GM19452 (cell line): Measurements from ENCODE around the gene FBRSL1.

Source experiments
- ATAC-seq: cut with Tn5 transposase; IDR thresholded peaks from one replicate; pipeline ENCODE4 v1.9.1; 2021; ENCODE audit not compliant: unreplicated experiment

FBRSL1 gene

DNA sequence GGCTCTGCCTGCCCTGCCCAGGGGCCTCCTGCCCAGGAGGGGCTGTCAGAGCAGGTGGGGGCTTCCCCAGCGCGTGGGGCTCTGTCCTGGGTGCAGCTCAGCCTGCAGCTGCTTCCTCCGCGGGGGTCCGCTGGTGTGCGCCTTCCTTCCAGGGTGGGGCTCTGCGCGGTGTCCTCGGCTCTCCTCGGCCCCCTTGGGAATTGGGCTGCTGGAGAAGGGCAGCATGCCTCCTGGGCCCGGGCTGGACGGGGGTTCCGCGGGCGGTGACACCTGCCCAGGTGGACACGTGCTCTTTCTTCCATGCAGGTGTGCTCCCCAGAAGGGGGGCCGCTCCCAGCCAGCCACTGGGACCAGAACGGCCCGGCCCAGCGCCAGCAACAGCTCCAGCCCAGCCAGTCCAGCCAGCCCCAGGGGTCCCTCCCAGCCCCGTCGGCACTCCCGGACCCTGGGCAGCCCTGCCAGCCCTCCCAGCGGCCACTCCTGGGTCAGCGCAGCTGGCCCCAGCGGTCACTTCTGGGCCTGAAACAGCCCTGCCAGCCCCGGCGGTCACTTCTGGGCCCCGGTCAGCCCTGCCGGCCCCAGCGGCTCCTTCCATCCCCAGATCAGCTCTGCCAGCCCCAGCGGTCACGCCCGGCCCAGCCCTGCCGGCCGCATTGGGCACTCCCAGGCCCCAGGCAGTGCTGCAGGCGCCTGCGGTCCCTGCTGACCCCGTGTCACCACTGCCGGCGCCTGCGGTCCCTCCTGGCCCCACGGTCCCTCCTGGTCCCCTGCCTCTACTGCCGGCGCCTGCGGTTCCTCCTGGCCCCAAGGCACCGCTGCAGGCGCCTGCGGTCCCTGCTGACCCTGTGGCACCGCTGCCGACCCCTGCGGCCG is 19.1 kb downstream of the FBRSL1 start:
- ATAC-seq = no peak

DNA sequence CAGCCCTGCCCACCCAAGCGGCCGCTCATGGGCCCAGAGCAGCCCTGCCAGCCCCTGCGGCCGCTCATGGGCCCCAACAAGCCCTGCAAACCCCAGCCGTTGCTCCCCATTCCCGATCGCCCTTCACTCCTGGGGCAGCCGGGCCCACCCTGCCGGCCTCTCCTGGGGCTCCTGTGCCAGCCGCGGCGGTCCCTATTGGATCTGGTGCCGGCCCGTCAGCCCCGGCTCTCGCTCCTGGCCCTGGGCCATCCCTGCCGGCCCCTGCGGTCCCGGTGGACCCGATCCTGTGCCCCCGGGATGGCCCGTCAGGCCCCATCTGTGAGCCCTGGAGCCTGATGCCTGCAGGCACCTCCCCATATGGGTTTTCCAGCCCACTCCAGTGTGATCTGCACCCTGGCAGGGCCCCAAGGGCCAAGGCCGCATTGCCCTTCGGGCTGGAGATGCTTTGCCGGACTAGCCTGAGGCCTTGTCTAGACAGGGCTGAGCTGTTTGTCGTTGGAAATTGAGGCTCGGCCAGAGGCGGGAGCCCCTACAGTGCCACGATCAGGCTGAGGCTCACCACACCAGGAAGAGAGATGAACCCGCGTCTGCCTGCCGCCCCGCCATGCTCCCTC is 20.3 kb downstream of the FBRSL1 start:
- no peak for ATAC-seq

DNA sequence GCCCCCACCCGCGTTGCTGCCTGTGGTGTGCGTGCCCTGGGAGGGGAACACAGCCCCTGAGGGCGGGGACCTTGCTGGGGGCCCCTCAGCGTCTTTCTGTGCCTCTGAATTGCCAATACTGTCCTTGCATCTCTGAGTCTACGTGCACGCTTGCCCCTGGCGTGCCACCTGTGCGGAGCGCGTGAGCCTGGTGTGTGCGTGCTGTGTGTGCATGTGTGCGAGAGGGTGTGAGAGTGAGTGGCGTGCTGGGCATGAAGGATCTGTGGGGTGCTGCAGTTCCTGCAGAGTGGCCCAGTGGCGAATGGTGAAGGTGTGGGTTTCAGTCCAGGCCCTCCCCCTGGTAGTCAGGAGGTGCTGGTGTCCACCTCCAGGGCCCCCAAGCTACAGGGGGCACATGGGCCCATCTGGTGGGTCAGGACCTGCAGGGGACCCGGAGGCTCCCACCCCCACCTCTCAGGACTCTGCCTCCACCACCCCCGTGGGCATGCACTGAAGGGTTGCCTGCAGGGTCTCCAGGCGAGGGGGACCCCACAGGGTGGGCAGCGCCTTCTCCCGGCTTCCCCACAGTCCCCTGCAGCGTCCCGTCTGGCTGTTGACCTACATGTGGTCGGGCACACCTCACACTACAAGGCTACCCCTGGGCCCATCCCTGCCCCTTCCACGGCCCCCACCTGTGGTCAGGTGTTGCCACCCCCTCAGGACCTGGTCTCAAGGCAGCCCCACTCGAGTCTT is 21.0 kb downstream of the FBRSL1 start:
- no peak for ATAC-seq

DNA sequence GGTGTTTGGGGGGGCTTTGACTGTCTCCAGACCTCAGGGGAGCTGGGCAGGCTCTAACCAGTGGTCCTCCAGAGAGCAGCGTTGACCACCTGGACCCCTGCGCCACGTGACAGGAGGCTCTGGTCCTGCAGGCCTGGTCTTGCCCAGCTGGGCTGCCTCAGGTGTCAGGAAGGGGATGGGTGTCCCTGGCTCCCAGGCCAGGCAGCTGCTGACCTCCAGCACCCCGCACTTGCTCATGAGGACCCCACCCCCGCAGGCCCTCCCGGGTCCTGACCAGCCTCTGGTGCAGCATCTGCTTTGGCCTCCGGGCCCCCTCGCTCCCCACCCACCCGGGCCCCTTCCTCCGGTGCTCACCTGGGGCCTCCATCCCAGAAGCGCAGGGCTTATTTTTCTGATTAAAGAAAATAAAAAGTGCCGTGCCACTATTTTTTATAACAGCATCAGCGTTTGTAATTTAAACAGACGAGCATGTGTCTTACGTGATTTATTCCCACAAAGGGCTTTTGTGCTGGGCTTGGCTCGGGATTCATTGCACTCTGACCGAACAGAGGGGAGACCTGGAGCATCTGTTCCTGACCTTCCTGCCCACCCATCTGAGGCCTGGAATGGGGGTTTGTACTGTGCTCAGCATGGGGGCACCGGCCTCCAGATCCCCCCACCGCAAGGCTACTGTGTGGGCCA is 21.7 kb downstream of the FBRSL1 start:
- no peak for ATAC-seq

DNA sequence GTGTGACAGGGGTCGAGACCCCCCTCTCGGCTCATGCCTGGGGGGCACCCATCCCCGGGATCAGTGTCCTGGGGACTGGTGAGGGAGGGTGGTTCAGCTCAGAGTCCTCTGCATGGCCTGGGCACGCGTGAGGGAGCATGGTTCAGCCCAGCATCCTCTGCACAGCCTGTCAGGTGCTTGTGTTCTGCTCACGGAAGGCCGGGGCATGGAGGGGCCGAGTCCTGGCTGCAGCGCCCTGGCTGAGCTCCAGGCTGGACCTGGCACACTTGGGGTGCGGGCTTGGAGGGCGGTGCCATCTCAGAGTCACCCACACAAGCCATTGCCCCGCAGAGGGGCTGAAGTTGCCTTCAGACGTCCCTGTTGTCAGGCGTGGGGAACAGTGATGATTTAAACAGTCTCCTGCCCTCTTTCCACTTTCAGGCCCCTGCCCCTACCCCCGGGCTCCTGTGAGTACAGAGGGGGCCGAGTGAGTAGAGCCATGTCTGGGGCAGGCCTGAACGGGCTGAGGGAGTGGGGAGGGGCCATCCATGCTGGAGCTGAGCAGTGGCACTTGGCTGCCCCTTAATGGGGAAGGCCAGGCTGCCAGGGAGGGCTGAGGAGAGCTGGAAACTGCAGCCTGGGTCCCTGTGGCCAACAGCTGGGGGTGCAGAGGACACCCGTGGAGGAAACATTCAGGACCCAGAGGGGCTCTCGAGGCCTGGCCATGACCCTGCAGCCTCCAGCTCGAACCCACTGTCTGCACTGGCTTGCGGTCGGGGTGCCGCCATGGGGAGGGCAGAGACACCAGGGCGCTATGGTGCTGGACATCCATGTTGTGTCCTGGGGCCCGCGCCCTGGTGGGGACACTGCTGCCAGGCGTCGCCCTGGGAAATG is 22.5 kb downstream of the FBRSL1 start:
- no peak for ATAC-seq

DNA sequence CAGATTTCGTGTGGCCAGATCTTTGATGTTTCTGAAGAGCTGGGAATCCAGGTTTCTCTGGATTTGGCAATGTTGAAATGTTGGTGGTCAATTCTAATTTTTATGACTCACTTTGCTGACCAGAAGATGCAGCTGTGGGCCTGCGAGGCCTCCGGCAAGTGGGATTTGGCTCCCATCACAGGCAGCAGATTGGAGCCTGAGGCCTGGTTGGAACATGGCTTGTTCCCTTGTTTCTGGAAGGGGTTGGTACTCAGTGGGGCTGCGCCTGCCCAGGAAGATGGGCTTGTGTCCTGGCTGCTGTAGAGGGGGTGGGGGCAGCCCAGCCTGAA is 23.1 kb downstream of the FBRSL1 start:
- ATAC-seq = no peak

DNA sequence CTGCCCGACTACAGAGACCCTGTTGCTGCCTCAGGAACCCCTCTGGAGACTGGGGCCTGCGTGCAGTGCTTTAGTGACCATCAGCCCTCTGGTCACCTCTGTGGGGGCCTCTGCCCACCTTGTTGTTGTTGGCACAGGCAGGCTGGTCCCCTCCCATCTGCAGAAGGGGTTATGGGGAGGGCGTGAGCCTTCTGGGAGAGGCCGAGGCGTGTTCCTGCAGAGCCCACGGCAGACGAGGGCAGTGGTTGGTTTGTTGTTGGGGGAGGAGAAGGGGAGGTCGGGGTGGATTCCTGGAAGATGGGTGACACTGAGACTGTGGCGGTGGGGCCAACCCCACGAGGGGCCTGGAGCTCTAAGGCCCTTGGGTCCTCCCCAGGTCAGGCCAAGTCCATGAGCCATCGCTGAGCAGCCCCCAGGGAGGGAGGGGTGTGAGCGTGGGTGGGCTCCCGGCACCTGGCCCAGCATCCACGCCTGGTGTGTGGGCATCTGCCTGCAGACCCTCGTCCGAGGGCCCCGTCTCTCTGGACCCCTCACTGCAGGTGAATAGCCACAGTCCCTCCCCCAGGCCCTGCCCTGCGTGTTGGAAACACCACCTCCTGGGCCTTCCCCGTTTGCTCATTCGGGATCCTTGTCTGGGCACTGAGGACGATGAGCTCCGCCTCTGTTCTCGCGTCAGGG is 23.6 kb downstream of the FBRSL1 start:
- ATAC-seq = no peak

DNA sequence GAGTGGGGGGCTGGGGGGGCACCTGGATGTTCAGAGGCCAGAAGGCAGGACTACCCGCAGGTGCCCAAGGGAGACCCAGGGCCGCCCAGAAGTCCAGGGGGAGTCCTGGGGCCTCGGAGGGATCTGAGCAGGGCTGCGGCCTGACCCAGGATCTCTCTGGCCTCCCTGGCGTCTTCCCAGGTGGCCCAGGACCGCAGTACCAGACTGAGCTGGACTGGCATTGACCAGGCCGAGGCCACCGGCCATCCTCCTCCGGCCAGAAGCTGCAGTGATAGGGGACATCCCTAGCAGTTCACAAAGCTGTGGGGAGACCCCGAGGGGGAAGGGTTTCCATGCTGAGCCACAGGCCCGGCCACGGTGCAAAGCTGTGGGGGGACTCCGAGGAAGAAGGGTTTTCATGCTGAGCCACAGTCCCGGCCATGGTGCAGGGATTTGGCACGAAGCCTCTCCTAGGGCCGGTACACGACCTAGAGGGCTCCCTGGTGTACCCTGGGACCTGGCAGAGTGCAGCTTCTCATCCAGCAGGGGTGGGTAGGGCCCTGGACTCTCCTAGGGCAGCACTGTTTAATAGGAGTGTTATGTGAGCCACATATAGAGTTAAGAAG is 24.4 kb downstream of the FBRSL1 start:
- ATAC-seq = no peak

DNA sequence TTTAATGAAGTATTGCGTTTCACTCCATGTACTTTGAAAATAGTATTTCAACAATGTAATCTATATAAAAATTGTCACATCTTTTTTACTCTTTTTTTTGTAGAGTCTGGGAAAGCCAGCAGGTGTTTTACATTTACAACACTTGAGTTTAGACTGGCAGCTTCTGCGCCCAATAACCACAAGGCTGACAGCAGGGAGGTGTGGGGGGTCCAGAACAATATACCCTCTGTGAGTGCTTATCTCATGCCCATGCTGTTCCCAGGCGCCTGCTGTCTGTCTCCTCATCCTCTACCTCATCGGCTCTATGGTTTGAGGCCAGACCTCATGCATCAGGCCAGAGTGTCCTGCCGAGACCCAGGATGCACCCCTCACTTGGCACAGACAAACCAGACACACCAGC is 24.9 kb downstream of the FBRSL1 start:
- ATAC-seq = no peak

DNA sequence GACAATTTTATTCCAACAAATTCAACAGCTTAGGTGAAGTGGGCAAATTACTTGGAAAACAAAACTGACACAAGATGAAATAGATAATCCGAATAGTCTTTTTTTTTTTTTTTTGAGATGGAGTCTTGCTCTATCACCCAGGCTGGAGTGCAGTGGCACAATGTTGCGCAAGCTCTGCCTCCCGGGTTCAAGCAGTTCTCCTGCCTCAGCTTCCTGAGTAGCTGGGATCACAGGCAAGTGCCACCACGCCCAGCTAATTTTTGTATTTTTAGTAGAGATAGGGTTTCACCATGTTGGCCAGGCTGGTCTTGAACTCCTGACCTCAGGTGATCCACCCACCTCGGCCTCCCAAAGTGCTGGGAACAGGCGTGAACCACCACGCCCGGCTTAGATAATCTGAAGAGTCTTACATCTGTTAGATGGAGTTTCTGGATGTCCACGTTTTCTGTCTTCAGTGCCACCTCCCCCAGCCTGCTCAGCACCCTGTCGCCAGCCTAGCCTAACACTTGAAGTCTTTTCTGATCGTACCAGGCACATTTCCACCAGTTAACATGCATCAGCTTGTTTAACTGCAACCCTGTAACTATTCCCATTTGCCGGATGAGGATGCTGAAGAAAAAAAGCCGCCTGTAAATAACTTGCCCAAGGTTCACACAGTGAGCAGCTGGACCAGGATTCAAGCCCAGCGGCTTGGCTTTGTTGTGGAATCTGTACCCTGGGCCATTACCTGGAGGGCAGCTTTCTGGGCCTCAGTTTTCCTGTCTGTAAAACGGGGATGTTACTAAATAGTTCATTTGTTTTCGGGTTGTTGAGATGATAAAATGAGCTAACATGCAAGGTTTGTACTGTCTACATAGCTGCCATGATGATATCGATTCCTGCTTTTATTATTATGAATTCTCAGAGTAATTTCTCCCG is 26.4 kb downstream of the FBRSL1 start:
- ATAC-seq = no peak

DNA sequence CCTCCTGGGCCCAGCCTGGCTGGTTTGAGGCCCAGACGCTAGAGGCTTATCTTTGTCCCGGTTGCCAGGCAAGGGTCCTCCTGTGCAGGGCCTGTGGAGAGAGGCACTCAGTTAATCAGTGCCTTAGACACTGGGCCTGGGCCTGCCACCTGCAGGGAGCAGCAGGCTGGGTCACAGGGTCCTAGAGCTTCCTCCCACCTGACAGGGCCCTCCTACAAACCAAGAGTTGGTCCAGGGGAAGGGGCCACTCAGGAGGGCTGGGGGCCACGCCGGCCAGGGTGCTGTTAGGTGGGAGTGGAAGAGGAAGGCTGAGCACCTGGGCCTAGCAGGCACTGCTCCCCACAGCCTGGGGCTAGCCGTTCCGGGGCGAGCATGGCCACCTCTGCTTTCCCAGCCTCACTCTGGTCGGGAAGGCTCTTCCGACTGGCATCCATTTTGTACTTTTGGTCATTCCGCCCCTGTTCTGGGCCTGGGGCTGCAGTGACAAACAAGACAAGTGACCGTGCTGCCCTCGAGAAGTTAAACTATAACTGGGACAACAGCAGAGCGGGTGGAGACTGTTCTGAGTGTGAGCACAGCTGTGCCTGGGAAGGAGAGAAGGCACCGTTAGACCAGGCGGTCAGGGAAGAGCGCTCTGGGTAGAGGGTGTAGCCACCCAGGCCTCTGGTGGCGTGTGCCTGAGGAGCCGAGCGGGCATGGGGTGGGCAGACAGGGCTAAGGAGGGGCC is 27.2 kb downstream of the FBRSL1 start:
- no peak for ATAC-seq

DNA sequence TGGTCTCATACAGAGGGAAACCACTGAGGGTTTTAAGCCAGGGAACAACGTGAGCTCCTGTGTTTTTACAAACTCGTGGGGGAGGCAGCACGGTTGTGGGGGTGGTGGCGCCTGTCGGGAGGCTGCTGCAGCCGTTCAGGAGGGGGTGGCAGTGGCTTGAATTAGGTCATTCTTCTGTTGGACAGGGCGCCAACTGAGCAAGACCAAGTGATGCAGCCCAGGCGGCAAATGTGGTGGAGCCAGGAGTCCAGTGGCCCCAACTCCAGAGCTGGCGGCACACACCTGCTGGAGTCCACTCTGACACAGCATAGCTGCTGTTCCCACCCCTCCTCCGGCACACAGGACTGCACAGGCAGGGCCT is 27.8 kb downstream of the FBRSL1 start:
- ATAC-seq = no peak

DNA sequence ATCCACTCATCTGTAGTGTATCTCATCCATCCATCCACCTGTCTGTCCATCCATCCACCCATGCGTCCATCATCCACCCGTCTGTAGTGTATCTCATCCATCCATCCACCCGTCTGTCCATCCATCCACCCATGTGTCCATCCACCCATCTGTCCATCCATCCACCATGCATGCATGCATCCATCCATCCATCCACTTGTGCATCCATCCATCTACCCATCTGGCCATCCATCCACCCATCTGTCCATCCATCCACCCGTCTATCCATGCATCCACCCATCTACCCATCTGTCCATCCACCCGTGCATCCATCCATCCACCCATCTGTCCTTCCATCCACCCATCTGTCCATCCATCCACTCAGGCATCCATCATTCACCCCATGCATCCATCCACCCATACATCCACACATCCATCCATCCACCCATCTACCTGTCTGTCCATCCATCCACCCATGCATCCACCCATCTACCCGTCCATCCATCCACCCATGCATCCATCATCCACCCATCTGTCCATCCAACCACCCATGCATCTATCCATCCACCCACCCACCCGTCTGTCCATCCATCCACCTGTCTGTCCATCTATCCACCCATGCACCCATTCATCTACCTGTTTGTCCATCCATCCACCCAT is 28.5 kb downstream of the FBRSL1 start:
- no peak for ATAC-seq

DNA sequence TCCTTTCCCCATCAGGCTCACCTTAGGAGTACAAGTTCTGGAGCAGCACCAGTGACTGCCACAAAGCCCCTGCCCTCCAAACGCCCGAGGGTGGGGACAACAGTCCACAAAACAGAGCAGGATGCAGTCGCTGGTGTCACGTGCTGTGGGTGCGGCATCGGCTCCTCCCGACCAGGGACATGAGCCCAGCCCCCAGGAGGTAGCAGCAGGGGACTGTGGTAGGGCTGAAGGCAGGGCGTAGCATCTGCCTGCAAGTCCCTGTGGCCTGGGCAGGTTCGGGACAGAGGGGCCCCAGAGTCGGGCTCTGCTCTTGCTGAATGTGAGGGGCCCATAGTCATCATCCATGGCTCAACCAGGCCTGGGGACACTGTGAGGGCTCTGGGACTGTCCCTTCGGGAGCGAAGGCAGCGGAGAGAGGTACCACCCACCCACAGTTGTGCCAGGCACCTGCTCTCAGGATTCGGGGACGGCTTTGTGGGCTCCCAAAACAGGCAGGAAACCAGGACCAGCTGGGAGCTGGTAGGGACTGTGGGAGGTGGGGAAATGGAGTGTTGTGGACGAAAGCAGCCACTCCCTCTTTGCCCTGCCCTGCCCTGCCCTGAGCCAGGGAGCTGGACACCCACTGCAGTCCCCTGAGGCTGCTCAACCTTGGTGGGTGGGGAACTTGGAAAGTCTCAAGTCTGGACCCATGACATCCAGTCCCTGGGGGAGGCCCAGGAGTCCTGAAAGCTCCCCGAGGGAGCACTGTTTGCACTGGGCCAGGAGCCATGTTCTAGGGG is 30.7 kb downstream of the FBRSL1 start:
- no peak for ATAC-seq

DNA sequence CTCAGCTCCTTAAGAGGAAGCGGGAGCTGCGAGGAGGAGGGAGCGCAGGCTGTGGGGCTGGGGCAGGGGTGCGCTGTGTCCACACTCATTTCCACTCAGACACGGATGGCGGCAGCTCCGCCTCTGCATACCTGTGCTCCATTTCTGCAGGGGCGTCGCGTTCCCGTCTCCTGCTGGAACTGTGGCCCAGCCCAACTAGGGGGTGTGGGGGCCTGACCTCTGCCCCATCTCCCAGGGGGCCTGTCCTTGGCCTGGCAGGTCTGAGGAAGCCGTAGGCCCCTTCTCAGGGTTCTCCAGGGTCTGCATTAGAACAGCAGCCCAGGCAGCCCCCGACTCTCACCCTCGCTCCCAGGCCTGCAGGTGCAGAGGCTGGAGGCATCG is 31.2 kb downstream of the FBRSL1 start:
- no peak for ATAC-seq

DNA sequence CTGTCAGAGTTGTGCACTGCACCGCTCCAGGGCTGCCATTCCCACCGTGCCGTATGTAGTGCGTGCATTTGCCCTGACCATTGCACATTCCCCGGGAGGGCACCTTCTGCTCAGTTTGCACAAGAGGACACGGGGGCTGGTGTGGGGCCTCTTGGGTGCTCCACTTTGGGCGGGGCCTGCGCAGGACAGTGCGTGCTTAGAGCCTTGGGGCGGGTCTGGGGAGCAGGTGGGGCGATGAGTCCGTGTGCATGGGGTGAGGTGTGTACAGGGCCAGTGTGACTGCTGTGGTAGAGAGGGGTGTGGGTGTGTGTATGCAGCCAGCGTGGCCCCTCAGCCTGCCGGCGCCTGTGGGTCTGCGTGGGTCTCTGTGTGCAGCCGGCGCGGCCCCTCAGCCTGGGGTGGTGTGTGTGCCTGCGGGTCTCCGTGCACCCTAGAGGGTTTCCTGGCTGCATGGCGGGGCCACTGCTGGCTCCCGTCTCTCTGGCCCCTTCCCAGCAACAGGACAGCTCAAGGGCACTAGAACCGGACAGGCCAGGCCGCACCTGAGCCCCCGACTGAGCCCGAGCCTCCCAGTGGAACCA is 31.9 kb downstream of the FBRSL1 start:
- no peak for ATAC-seq
